ENCODE data around the gene PGBD5.

The PGBD5 gene

DNA sequence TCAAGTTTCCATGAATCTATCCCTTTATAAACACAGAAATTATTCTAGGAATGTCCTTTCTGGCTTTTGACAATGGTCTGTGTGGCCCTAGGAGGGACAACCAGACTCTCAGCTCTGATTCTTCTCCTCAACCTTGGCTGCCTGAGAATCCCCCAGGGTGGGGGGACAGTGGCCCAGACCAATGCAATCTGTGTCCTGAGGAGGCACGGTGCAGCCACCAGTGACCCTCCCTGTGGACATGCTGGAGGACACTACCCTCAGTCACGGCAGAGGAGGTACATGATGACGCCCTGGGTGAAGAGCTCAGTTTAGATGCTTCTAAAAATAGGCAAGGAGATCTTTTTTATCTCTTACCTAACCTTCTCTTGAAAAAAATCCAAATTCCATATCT lies 91.7 kb downstream of the PGBD5 start:
- H3K4me3 ChIP-seq (ENCODE audit: control insufficient read depth, low read depth, low read length) = no peak overlapping the region
- no peak for DNase-seq (ENCODE audit: low read depth)
- TF ChIP-seq, protein P1, sequence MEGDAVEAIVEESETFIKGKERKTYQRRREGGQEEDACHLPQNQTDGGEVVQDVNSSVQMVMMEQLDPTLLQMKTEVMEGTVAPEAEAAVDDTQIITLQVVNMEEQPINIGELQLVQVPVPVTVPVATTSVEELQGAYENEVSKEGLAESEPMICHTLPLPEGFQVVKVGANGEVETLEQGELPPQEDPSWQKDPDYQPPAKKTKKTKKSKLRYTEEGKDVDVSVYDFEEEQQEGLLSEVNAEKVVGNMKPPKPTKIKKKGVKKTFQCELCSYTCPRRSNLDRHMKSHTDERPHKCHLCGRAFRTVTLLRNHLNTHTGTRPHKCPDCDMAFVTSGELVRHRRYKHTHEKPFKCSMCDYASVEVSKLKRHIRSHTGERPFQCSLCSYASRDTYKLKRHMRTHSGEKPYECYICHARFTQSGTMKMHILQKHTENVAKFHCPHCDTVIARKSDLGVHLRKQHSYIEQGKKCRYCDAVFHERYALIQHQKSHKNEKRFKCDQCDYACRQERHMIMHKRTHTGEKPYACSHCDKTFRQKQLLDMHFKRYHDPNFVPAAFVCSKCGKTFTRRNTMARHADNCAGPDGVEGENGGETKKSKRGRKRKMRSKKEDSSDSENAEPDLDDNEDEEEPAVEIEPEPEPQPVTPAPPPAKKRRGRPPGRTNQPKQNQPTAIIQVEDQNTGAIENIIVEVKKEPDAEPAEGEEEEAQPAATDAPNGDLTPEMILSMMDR (IDR thresholded peaks at IDR 0.05; ENCODE audit: control insufficient read depth, insufficient read depth, low read depth, low read length, missing control alignments) = no peak

DNA sequence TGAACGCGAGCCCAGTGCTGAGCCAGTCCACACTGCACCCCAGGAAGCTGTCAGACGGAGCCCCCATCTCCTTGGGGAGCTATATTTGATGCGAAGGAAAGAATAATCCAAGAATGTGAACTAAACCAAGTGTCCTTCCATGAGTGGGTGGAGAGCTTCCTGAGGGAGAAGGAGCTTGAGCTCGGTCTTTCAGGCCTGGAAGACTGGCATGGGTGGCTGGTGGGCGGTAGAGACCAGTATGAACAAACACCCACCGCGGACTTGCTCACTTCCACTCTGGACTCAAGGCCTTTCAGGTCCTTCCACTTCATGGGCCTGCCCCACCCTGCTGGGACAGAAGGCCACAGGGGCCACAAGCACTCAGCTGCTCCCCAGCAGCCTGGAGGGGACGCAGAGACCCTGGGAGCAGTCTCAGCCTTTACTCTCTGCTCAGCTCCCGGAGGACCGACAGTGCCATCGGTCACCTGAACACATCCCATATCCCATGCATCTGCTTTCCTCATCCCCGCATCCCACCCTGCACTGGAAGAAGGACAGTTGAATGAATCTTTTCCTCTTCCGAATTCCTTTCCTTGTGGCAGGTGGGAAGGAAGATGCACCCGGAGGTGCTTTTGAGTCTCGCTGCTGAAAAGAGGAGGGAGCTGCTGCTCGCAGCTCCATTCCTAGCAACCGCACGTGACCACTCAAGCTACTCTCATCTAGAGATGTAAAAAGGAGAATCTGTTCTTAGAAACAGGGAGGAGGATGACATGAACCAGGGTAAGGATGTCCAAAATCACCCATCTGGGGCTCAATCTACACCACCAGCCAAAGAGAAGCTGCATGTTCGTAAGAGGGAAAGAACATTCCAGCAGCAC lies 92.3 kb downstream of the PGBD5 start:
- no peak overlapping the region for H3K4me3 ChIP-seq (ENCODE audit: control insufficient read depth, low read depth, low read length)
- TF ChIP-seq, protein P1 (IDR thresholded peaks at IDR 0.05; ENCODE audit: control insufficient read depth, insufficient read depth, low read depth, low read length, missing control alignments) = no peak

DNA sequence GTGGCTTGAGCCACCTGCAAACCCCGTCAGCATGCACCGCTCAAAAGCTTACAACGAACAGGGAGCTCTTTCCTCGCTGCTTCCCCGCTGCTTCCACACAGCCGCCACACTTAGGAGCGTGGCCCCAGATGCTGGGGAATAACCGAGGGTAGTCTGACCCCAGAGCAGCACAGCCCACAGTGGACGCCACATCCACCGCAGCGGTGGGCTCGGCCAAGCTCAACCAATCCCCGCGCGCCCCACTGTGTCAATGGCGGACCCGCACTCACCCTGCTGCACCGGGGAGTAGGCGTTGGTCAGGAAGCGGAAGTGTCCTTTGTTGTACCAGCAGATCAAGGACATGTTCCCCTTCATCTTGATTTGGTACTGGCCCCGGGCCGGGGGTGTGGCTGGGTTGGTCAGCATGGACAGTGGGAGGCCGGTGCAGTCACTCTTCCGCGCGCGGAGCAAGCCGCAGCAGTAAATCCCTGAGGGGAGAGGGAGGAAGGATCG lies 93.5 kb downstream of the PGBD5 start:
- no peak overlapping the region for H3K4me3 ChIP-seq (ENCODE audit: control insufficient read depth, low read depth, low read length)
- no peak for DNase-seq (ENCODE audit: low read depth)

More for the DNA sequence above, 92.3 kb downstream of the PGBD5 start:
- no peak for DNase-seq (ENCODE audit: low read depth)

DNA sequence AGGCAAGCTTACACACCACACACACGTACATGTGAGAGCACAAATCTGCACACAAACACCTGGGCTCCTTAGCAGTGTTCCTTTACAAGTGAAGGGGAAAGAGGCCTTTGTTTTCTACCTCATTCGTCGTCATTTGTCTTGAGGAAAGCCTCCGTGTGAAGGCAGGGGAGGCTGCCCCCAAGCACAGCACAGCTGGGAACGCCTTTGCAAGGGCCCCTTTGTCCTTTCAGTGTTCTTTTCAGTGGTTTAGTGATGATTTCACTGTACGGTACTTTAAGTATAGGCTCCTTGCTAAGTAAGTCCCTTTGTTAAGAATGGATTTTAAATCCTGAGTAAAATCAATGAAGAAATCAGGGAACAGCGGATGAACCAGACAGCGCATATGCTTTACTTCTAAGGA lies 94.1 kb downstream of the PGBD5 start:
- TF ChIP-seq, protein P1 (IDR thresholded peaks at IDR 0.05; ENCODE audit: control insufficient read depth, insufficient read depth, low read depth, low read length, missing control alignments) = no peak
- no peak for DNase-seq (ENCODE audit: low read depth)
- no peak overlapping the region for H3K4me3 ChIP-seq (ENCODE audit: control insufficient read depth, low read depth, low read length)

More for the DNA sequence above, 93.5 kb downstream of the PGBD5 start:
- TF ChIP-seq, protein P1 (IDR thresholded peaks at IDR 0.05; ENCODE audit: control insufficient read depth, insufficient read depth, low read depth, low read length, missing control alignments) = no peak

DNA sequence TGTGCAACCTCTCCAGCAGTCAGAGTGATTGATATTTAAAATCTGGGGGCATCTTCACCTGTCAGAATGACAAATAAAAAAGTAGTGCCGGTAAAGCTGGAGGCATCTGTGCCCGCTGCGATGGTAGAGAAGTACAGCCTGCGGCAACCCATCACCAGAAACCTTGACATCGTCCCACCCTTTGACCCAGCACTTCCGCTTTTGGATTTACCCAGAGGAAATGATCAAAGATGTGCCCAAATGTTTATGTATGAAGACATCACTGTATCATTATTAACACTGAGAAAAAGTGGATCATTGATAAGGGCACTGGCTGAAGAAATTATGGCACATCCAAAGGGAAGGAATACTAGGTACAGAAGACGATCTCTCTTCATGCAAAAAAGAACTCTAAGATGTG lies 96.0 kb downstream of the PGBD5 start:
- TF ChIP-seq, protein P1 (IDR thresholded peaks at IDR 0.05; ENCODE audit: control insufficient read depth, insufficient read depth, low read depth, low read length, missing control alignments) = no peak

DNA sequence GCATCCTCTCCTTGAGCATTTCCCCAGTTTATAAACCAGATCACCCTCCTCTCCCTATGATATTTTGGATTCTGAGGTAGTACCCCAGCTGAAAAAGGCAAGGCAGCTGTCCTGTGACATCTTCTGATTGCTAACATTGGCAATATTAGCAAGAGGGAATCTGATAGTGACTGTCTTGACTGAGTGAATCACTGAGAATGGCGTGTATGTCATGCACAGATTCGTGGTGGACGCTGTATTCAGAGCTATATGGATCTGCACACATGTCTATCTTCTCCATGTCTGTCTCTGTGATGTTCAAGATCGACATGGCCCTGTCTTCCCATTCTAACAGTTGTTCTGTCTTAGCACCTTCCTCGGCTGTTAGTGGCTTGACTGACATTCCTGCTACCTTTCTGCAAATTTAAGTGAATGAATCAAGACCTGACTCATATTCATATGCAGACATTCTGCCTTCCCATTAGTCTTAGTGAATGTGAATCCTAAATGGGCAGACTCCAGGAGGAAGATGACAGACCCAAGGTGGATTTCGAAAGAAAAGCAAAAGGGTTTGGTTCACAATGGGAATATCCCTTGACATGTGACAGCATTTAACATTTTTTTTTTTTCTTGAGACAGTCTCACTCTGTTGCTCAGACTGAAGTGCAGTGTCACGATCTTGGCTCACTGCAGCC lies 97.7 kb downstream of the PGBD5 start:
- TF ChIP-seq, protein P1 (IDR thresholded peaks at IDR 0.05; ENCODE audit: control insufficient read depth, insufficient read depth, low read depth, low read length, missing control alignments) = no peak
- no peak for DNase-seq (ENCODE audit: low read depth)
- no peak overlapping the region for H3K4me3 ChIP-seq (ENCODE audit: control insufficient read depth, low read depth, low read length)

More for the DNA sequence above, 96.0 kb downstream of the PGBD5 start:
- DNase-seq (ENCODE audit: low read depth) = no peak
- no peak overlapping the region for H3K4me3 ChIP-seq (ENCODE audit: control insufficient read depth, low read depth, low read length)

Measured in AG09309 (cell line).